ENCODE measurements around the gene TPCN1. TPM values are rescaled to one million over a fixed set of nuclear protein-coding genes. Genes with fewer than 3 reads are reported as not detected.

TPCN1 gene
- total and polyA plus RNA-seq, 2 experiments from 2014 or later = 14.4 to 16.2 TPM

DNA sequence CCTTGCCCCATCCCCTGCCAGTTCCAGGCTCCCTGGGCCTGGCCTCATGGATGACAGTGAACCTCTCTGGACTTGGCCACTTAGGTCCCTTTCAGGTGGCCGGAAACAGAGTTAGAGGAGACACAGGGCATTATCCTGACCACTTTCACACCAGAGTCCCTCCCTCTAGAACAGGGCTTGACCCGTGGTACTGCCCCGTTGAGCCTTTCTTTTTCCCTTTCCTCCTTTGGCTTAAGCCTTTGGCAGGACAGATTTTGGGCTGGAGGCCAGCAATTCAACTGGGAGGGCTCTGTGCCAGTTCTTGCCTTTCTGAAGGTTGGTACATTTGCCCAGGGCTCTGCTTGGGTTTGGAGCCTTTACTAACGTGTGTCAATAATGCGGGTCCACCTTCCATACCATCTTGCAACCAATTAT is 22.8 kb downstream of the TPCN1 start:
- Mint-ChIP-seq H3K36me3 (ENCODE audit: low read depth) (peaks cover 20% of the 10 kb centered on the region), H3K27me3 (ENCODE audit: insufficient read depth, low read depth, poor library complexity) (peaks cover 30% of the 10 kb centered on the region), H3K27ac (peak overlapping the region; percentile 98), H3K4me1 (peaks cover 70% of the 10 kb centered on the region), H3K9me3 (peaks cover 4% of the 10 kb centered on the region; the same call in 1 of the 3 replicates), H3K4me3 (no peak overlapping the region)
- Histone ChIP-seq H3K4me2 (no peak overlapping the region), H4K20me1 (replicated peaks; ENCODE audit: insufficient read depth) (no peaks in the 10 kb centered on the region), H3K4me3 (no peak overlapping the region), H3K27me3 (ENCODE audit: insufficient read depth) (no peaks in the 10 kb centered on the region), H3F3A (replicated peaks; ENCODE audit: low read depth) (no peaks in the 10 kb centered on the region; the same call in 1 of the 2 replicates), H3K27ac (ENCODE audit: low read depth) (no peak overlapping the region), H3K79me2 (replicated peaks; ENCODE audit: insufficient read depth) (no peaks in the 10 kb centered on the region), H3K36me3 (ENCODE audit: insufficient read depth) (no peaks in the 10 kb centered on the region), H3K9me2 (ENCODE audit: insufficient read depth) (no peaks in the 10 kb centered on the region), H2AFZ (no peak overlapping the region), H3K4me1 (ENCODE audit: insufficient read depth) (peaks cover 16% of the 10 kb centered on the region)
- no peak for TF ChIP-seq NANOG (IDR thresholded peaks at IDR 0.05; ENCODE audit: borderline replicate concordance)
- no peak for TF ChIP-seq EZH2 (IDR thresholded peaks at IDR 0.05; ENCODE audit: low read depth, unreplicated experiment)
- TF ChIP-seq, protein P1, sequence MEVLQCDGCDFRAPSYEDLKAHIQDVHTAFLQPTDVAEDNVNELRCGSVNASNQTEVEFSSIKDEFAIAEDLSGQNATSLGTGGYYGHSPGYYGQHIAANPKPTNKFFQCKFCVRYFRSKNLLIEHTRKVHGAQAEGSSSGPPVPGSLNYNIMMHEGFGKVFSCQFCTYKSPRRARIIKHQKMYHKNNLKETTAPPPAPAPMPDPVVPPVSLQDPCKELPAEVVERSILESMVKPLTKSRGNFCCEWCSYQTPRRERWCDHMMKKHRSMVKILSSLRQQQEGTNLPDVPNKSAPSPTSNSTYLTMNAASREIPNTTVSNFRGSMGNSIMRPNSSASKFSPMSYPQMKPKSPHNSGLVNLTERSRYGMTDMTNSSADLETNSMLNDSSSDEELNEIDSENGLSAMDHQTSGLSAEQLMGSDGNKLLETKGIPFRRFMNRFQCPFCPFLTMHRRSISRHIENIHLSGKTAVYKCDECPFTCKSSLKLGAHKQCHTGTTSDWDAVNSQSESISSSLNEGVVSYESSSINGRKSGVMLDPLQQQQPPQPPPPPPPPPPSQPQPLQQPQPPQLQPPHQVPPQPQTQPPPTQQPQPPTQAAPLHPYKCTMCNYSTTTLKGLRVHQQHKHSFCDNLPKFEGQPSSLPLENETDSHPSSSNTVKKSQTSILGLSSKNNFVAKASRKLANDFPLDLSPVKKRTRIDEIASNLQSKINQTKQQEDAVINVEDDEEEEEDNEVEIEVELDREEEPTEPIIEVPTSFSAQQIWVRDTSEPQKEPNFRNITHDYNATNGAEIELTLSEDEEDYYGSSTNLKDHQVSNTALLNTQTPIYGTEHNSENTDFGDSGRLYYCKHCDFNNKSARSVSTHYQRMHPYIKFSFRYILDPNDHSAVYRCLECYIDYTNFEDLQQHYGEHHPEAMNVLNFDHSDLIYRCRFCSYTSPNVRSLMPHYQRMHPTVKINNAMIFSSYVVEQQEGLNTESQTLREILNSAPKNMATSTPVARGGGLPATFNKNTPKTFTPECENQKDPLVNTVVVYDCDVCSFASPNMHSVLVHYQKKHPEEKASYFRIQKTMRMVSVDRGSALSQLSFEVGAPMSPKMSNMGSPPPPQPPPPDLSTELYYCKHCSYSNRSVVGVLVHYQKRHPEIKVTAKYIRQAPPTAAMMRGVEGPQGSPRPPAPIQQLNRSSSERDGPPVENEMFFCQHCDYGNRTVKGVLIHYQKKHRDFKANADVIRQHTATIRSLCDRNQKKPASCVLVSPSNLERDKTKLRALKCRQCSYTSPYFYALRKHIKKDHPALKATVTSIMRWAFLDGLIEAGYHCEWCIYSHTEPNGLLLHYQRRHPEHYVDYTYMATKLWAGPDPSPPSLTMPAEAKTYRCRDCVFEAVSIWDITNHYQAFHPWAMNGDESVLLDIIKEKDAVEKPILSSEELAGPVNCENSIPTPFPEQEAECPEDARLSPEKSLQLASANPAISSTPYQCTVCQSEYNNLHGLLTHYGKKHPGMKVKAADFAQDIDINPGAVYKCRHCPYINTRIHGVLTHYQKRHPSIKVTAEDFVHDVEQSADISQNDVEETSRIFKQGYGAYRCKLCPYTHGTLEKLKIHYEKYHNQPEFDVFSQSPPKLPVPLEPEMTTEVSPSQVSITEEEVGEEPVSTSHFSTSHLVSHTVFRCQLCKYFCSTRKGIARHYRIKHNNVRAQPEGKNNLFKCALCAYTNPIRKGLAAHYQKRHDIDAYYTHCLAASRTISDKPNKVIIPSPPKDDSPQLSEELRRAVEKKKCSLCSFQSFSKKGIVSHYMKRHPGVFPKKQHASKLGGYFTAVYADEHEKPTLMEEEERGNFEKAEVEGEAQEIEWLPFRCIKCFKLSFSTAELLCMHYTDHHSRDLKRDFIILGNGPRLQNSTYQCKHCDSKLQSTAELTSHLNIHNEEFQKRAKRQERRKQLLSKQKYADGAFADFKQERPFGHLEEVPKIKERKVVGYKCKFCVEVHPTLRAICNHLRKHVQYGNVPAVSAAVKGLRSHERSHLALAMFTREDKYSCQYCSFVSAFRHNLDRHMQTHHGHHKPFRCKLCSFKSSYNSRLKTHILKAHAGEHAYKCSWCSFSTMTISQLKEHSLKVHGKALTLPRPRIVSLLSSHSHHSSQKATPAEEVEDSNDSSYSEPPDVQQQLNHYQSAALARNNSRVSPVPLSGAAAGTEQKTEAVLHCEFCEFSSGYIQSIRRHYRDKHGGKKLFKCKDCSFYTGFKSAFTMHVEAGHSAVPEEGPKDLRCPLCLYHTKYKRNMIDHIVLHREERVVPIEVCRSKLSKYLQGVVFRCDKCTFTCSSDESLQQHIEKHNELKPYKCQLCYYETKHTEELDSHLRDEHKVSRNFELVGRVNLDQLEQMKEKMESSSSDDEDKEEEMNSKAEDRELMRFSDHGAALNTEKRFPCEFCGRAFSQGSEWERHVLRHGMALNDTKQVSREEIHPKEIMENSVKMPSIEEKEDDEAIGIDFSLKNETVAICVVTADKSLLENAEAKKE (CRISPR knock-in tag; IDR thresholded peaks at IDR 0.05) = no peak
- no peak for TF ChIP-seq ZNF114 (CRISPR knock-in tag; IDR thresholded peaks at IDR 0.05)
- TF ChIP-seq ZNF331 (CRISPR knock-in tag; IDR thresholded peaks at IDR 0.05; ENCODE audit: low read depth) = no peak
- TF ChIP-seq CREB1 (CRISPR knock-in tag; IDR thresholded peaks at IDR 0.05; ENCODE audit: low read depth) = no peak
- TF ChIP-seq EZH2phosphoT487 (IDR thresholded peaks at IDR 0.05; ENCODE audit: unreplicated experiment) = no peak
- TF ChIP-seq ETS1 (IDR thresholded peaks at IDR 0.05) = no peak
- no peak for TF ChIP-seq STAT1 (IDR thresholded peaks at IDR 0.05; ENCODE audit: unreplicated experiment)
- TF ChIP-seq, protein P2, sequence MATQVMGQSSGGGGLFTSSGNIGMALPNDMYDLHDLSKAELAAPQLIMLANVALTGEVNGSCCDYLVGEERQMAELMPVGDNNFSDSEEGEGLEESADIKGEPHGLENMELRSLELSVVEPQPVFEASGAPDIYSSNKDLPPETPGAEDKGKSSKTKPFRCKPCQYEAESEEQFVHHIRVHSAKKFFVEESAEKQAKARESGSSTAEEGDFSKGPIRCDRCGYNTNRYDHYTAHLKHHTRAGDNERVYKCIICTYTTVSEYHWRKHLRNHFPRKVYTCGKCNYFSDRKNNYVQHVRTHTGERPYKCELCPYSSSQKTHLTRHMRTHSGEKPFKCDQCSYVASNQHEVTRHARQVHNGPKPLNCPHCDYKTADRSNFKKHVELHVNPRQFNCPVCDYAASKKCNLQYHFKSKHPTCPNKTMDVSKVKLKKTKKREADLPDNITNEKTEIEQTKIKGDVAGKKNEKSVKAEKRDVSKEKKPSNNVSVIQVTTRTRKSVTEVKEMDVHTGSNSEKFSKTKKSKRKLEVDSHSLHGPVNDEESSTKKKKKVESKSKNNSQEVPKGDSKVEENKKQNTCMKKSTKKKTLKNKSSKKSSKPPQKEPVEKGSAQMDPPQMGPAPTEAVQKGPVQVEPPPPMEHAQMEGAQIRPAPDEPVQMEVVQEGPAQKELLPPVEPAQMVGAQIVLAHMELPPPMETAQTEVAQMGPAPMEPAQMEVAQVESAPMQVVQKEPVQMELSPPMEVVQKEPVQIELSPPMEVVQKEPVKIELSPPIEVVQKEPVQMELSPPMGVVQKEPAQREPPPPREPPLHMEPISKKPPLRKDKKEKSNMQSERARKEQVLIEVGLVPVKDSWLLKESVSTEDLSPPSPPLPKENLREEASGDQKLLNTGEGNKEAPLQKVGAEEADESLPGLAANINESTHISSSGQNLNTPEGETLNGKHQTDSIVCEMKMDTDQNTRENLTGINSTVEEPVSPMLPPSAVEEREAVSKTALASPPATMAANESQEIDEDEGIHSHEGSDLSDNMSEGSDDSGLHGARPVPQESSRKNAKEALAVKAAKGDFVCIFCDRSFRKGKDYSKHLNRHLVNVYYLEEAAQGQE (IDR thresholded peaks at IDR 0.05; ENCODE audit: unreplicated experiment) = no peak
- TF ChIP-seq POLR2AphosphoS5 (IDR thresholded peaks at IDR 0.05; ENCODE audit: low read depth) = no peak
- TF ChIP-seq, protein P3, sequence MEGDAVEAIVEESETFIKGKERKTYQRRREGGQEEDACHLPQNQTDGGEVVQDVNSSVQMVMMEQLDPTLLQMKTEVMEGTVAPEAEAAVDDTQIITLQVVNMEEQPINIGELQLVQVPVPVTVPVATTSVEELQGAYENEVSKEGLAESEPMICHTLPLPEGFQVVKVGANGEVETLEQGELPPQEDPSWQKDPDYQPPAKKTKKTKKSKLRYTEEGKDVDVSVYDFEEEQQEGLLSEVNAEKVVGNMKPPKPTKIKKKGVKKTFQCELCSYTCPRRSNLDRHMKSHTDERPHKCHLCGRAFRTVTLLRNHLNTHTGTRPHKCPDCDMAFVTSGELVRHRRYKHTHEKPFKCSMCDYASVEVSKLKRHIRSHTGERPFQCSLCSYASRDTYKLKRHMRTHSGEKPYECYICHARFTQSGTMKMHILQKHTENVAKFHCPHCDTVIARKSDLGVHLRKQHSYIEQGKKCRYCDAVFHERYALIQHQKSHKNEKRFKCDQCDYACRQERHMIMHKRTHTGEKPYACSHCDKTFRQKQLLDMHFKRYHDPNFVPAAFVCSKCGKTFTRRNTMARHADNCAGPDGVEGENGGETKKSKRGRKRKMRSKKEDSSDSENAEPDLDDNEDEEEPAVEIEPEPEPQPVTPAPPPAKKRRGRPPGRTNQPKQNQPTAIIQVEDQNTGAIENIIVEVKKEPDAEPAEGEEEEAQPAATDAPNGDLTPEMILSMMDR (conservative IDR thresholded peaks at IDR 0.05; ENCODE audit: low read depth in 2 of 2) = no peak
- TF ChIP-seq JUNB (IDR thresholded peaks at IDR 0.05; ENCODE audit: unreplicated experiment) = no peak
- ATAC-seq = no peak
- no peak for DNase-seq (ENCODE audit: low spot score)
